ENCODE measurements around the gene TRIM64. TPM values are rescaled to one million over a fixed set of nuclear protein-coding genes. Genes with fewer than 3 reads are reported as not detected.

The TRIM64 gene
- total RNA-seq, 2 experiments from 2014 or later = not detected

Small RNA genes lying within 50 kb of the gene (small RNA-seq; reads per million reads assigned to genes)
- not detected for gene AP004607.1

Other genes with a start within 250 kb of the TRIM64 start
- gene TRIM49, start 157.5 kb upstream of the TRIM64 start, total RNA-seq (2014; rRNA removed; shearing (Covaris generic)) = not detected in 2 replicates
- gene TRIM49, start 157.5 kb upstream of the TRIM64 start, total RNA-seq (2022) = not detected in 2 replicates
- gene TRIM64B, start 87.5 kb upstream of the TRIM64 start, total RNA-seq (2014; rRNA removed; shearing (Covaris generic)) = not detected in 2 replicates
- gene TRIM64B, start 87.5 kb upstream of the TRIM64 start, total RNA-seq (2022) = not detected in 2 replicates
- gene TRIM49D1, start 43.8 kb upstream of the TRIM64 start, total RNA-seq (2014; rRNA removed; shearing (Covaris generic)) = not detected in 2 replicates
- gene TRIM49D1, start 43.8 kb upstream of the TRIM64 start, total RNA-seq (2022) = not detected in 2 replicates
- gene TRIM49D2, start 42.0 kb upstream of the TRIM64 start, total RNA-seq (2014; rRNA removed; shearing (Covaris generic)) = not detected in 2 replicates
- gene TRIM49D2, start 42.0 kb upstream of the TRIM64 start, total RNA-seq (2022) = not detected in 2 replicates
- gene TRIM49C, start 65.1 kb downstream of the TRIM64 start, total RNA-seq (2014; rRNA removed; shearing (Covaris generic)) = not detected in 2 replicates
- gene TRIM49C, start 65.1 kb downstream of the TRIM64 start, total RNA-seq (2022) = not detected in 2 replicates
- gene UBTFL1, start 119.9 kb downstream of the TRIM64 start, total RNA-seq (2014; rRNA removed; shearing (Covaris generic)) = not detected in 2 replicates
- gene UBTFL1, start 119.9 kb downstream of the TRIM64 start, total RNA-seq (2022) = not detected in 2 replicates
- not detected in 2 replicates for gene NAALAD2, start 168.6 kb downstream of the TRIM64 start, total RNA-seq (2014; rRNA removed; shearing (Covaris generic))
- not detected in 2 replicates for gene NAALAD2, start 168.6 kb downstream of the TRIM64 start, total RNA-seq (2022)

Measured in OCI-LY7 (cell line).